Effector memory CD4-positive, alpha-beta T cell (primary cell): ENCODE measurements around the gene ALDH7A1.

ENCODE experiments used
- DNase-seq, 3 donors: peaks; one replicate each; pipeline ENCODE4 v3.0.0-alpha.2; 2020
- H3K27ac ChIP-seq: 2 replicates; pipeline ENCODE4 v1.7.0; 2013; ENCODE audit warnings: mild to moderate bottlenecking, low read length, moderate library complexity; ENCODE audit not compliant: insufficient read depth, poor library complexity, severe bottlenecking
- H3K27me3 ChIP-seq: replicated peaks from 2 replicates; pipeline ENCODE4 v1.7.0; 2013; ENCODE audit warnings: mild to moderate bottlenecking, low read length; ENCODE audit not compliant: insufficient read depth, control insufficient read depth, poor library complexity, severe bottlenecking
- H3K36me3 ChIP-seq: 2 replicates; pipeline ENCODE4 v1.7.0; 2013; ENCODE audit warnings: mild to moderate bottlenecking, low read length, moderate library complexity; ENCODE audit not compliant: control insufficient read depth, insufficient read depth
- H3K4me1 ChIP-seq: 2 replicates; pipeline ENCODE4 v1.7.0; 2013; ENCODE audit warnings: low read length, mild to moderate bottlenecking; ENCODE audit not compliant: control insufficient read depth, insufficient read depth, poor library complexity, severe bottlenecking
- H3K4me3 ChIP-seq: 2 replicates; pipeline ENCODE4 v1.7.0; 2013; ENCODE audit warnings: low read length, low read depth, mild to moderate bottlenecking; ENCODE audit not compliant: insufficient read depth, poor library complexity, severe bottlenecking
- H3K9me3 ChIP-seq: 2 replicates; pipeline ENCODE4 v1.7.0; 2013; ENCODE audit warnings: mild to moderate bottlenecking, low read length, moderate library complexity; ENCODE audit not compliant: control insufficient read depth

ALDH7A1 gene

GRCh38 chr5:126540631-126541030, 54.4 kb downstream of the ALDH7A1 start:
- H3K9me3 ChIP-seq, result no peaks in the 10 kb centered on the region
- H3K27me3 ChIP-seq, result no peaks in the 10 kb centered on the region
- no peak for DNase-seq
- no peak overlapping the region for H3K27ac ChIP-seq
- H3K36me3 ChIP-seq, result no peaks in the 10 kb centered on the region
- H3K4me1 ChIP-seq, result no peaks in the 10 kb centered on the region
- H3K4me3 ChIP-seq, result no peak overlapping the region

- no peak for DNase-seq
- H3K4me3 ChIP-seq, result no peak overlapping the region
- H3K4me1 ChIP-seq, result no peaks in the 10 kb centered on the region
- H3K9me3 ChIP-seq, result no peaks in the 10 kb centered on the region
- no peaks in the 10 kb centered on the region for H3K36me3 ChIP-seq
- no peaks in the 10 kb centered on the region for H3K27me3 ChIP-seq
- H3K27ac ChIP-seq, result no peak overlapping the region
These were observed 56.4 kb downstream of the ALDH7A1 start for GRCh38 chr5:126538579-126538978.

- H3K27me3 ChIP-seq, result no peaks in the 10 kb centered on the region
- no peak overlapping the region for H3K27ac ChIP-seq
- no peaks in the 10 kb centered on the region for H3K36me3 ChIP-seq
- H3K9me3 ChIP-seq, result no peaks in the 10 kb centered on the region
- DNase-seq, result no peak
- H3K4me1 ChIP-seq, result no peaks in the 10 kb centered on the region
- no peak overlapping the region for H3K4me3 ChIP-seq
These were observed 58.1 kb downstream of the ALDH7A1 start for GRCh38 chr5:126536874-126537273.

- DNase-seq, result no peak
- Histone ChIP-seq H3K9me3 (no peaks in the 10 kb centered on the region), H3K27ac (no peak overlapping the region), H3K27me3 (no peaks in the 10 kb centered on the region), H3K36me3 (no peaks in the 10 kb centered on the region), H3K4me1 (no peaks in the 10 kb centered on the region), H3K4me3 (no peak overlapping the region)
These were observed 59.0 kb downstream of the ALDH7A1 start for GRCh38 chr5:126535856-126536545.

GRCh38 chr5:126534553-126534952, 60.5 kb downstream of the ALDH7A1 start:
- H3K9me3 ChIP-seq, result no peaks in the 10 kb centered on the region
- no peak overlapping the region for H3K27ac ChIP-seq
- no peaks in the 10 kb centered on the region for H3K36me3 ChIP-seq
- no peaks in the 10 kb centered on the region for H3K27me3 ChIP-seq
- H3K4me1 ChIP-seq, result no peaks in the 10 kb centered on the region
- no peak for DNase-seq
- H3K4me3 ChIP-seq, result no peak overlapping the region

- Histone ChIP-seq H3K27me3 (no peaks in the 10 kb centered on the region), H3K36me3 (no peaks in the 10 kb centered on the region), H3K9me3 (no peaks in the 10 kb centered on the region), H3K4me3 (no peak overlapping the region), H3K27ac (no peak overlapping the region), H3K4me1 (no peaks in the 10 kb centered on the region)
- no peak for DNase-seq
These were observed 63.4 kb downstream of the ALDH7A1 start for GRCh38 chr5:126531543-126532120.

GRCh38 chr5:126527892-126528291, 67.1 kb downstream of the ALDH7A1 start:
- H3K27ac ChIP-seq, result no peak overlapping the region
- no peaks in the 10 kb centered on the region for H3K27me3 ChIP-seq
- DNase-seq, result no peak
- no peaks in the 10 kb centered on the region for H3K9me3 ChIP-seq
- H3K4me1 ChIP-seq, result no peaks in the 10 kb centered on the region
- no peaks in the 10 kb centered on the region for H3K36me3 ChIP-seq
- no peak overlapping the region for H3K4me3 ChIP-seq

- Histone ChIP-seq H3K4me3 (no peak overlapping the region), H3K36me3 (no peaks in the 10 kb centered on the region), H3K4me1 (no peaks in the 10 kb centered on the region), H3K27me3 (no peaks in the 10 kb centered on the region), H3K9me3 (no peaks in the 10 kb centered on the region), H3K27ac (no peak overlapping the region)
- DNase-seq, result no peak
These were observed 67.9 kb downstream of the ALDH7A1 start for GRCh38 chr5:126527158-126527557.

GRCh38 chr5:126526493-126526892, 68.5 kb downstream of the ALDH7A1 start:
- Histone ChIP-seq H3K36me3 (no peaks in the 10 kb centered on the region), H3K4me3 (no peak overlapping the region), H3K9me3 (no peaks in the 10 kb centered on the region), H3K4me1 (no peaks in the 10 kb centered on the region), H3K27me3 (no peaks in the 10 kb centered on the region), H3K27ac (no peak overlapping the region)
- DNase-seq, result no peak

GRCh38 chr5:126525630-126526245, 69.3 kb downstream of the ALDH7A1 start:
- Histone ChIP-seq H3K36me3 (no peaks in the 10 kb centered on the region), H3K9me3 (no peaks in the 10 kb centered on the region), H3K4me1 (no peaks in the 10 kb centered on the region), H3K4me3 (no peak overlapping the region), H3K27ac (no peak overlapping the region), H3K27me3 (no peaks in the 10 kb centered on the region)
- DNase-seq, result no peak
